Measurements from ENCODE around the gene INSIG1.

The INSIG1 gene

GRCh38 chr7:155285423-155285822, 12.3 kb upstream of the INSIG1 start:
- no peak for TF ChIP-seq CTCF (IDR thresholded peaks at IDR 0.05; ENCODE audit: insufficient read depth, low read length, missing control alignments)
- H3K4me3 ChIP-seq (ENCODE audit: low read depth, low read length) = no peak overlapping the region
- POLR2A ChIA-PET = no interaction called here
- CTCF ChIA-PET = interaction anchor here (0.6 to 2.3 kb wide), 2 partner anchors 95 to 358 kb away, joined by 4 to 6 read pairs; no protein-coding TSS in a partner anchor
- DNase-seq (ENCODE audit: low read depth, low spot score) = no peak

GRCh38 chr7:155285833-155286232, 11.8 kb upstream of the INSIG1 start:
- CTCF ChIA-PET = interaction anchor here (0.6 kb wide), 1 partner anchor 359 kb away, joined by 4 read pairs; no protein-coding TSS in a partner anchor
- no peak overlapping the region for H3K4me3 ChIP-seq (ENCODE audit: low read depth, low read length)
- no peak for TF ChIP-seq CTCF (IDR thresholded peaks at IDR 0.05; ENCODE audit: insufficient read depth, low read length, missing control alignments)
- DNase-seq (ENCODE audit: low read depth, low spot score) = no peak
- POLR2A ChIA-PET = no interaction called here

GRCh38 chr7:155286686-155287085, 11.0 kb upstream of the INSIG1 start:
- H3K4me3 ChIP-seq (ENCODE audit: low read depth, low read length) = no peak overlapping the region
- ChIA-PET CTCF (no interaction called here), POLR2A (no interaction called here)
- no peak for DNase-seq (ENCODE audit: low read depth, low spot score)
- TF ChIP-seq CTCF (IDR thresholded peaks at IDR 0.05; ENCODE audit: insufficient read depth, low read length, missing control alignments) = no peak

GRCh38 chr7:155287284-155287935, 10.3 kb upstream of the INSIG1 start:
- no peak for TF ChIP-seq CTCF (IDR thresholded peaks at IDR 0.05; ENCODE audit: insufficient read depth, low read length, missing control alignments)
- no peak overlapping the region for H3K4me3 ChIP-seq (ENCODE audit: low read depth, low read length)
- POLR2A ChIA-PET = no interaction called here
- CTCF ChIA-PET = interaction anchor here (0.8 kb wide), 1 partner anchor 9 kb away, joined by 3 read pairs; no protein-coding TSS in a partner anchor
- DNase-seq (ENCODE audit: low read depth, low spot score) = no peak

- POLR2A ChIA-PET = no interaction called here
- DNase-seq (ENCODE audit: low read depth, low spot score) = no peak
- TF ChIP-seq CTCF (IDR thresholded peaks at IDR 0.05; ENCODE audit: insufficient read depth, low read length, missing control alignments) = no peak
- H3K4me3 ChIP-seq (ENCODE audit: low read depth, low read length) = no peak overlapping the region
- CTCF ChIA-PET = no interaction called here
These were observed 9.6 kb upstream of the INSIG1 start for GRCh38 chr7:155288055-155288454.

- POLR2A ChIA-PET = interaction anchor here (1.0 kb wide), 1 partner anchor 59 kb away, joined by 4 read pairs; no protein-coding TSS in a partner anchor
These were observed 8.6 kb upstream of the INSIG1 start for GRCh38 chr7:155289107-155289506.

More at GRCh38 chr7:155289107-155289506, 8.6 kb upstream of the INSIG1 start:
- no peak for TF ChIP-seq CTCF (IDR thresholded peaks at IDR 0.05; ENCODE audit: insufficient read depth, low read length, missing control alignments)
- H3K4me3 ChIP-seq (ENCODE audit: low read depth, low read length) = no peak overlapping the region
- DNase-seq (ENCODE audit: low read depth, low spot score) = no peak
- CTCF ChIA-PET = interaction anchor here (0.6 kb wide), 1 partner anchor 14 kb away, joined by 4 read pairs; no protein-coding TSS in a partner anchor

Measured in AG04449 (cell line).